Body of pancreas (tissue), 4 donors: ENCODE results near the gene IL19.

Experiments used
- CTCF ChIP-seq, 7 experiments: fragments of 450-650 bp in 4 of 7; fragments of 200-600 bp in 3 of 7; sonication (generic) in 3 of 7; IDR thresholded peaks; one replicate each; pipeline ENCODE4 v1.5.1; 2016 to 2019; ENCODE audit warnings: antibody characterized with exemption in 7 of 7
- POLR2A ChIP-seq, 3 donors: fragments of 450-650 bp; IDR thresholded peaks; one replicate each; pipeline ENCODE4 v1.6.1; 2016; ENCODE audit warnings: antibody characterized with exemption in 3 of 3, mild to moderate bottlenecking in 2 of 3

GRCh38 chr1:206846487-206846886 is 75.9 kb downstream of the IL19 start:
- TF ChIP-seq CTCF (IDR thresholded peaks at IDR 0.05) (no peak), POLR2A (IDR thresholded peaks at IDR 0.05) (no peak)
